Natural killer cell treated with Interleukin-12 subunit alpha and Interleukin-12 subunit beta and Interleukin-15 and Interleukin-18, amount 100 ng/mL, for 72 hours (primary cell): Measurements from ENCODE around the gene TSPAN9. TPM values are rescaled to one million over a fixed set of nuclear protein-coding genes. Genes with fewer than 3 reads are reported as not detected.

Source experiments
- ATAC-seq, 2 donors: fragments of 150-1000 bp; cut with Tn5 transposase in 1 of 2; sonication (Bioruptor Pico), chemical (Tn5 transposase) in 1 of 2; 2 replicates each; pipeline ENCODE4 v1.10.0; 2021
- DNase-seq: peaks from one replicate; pipeline ENCODE4 v3.0.0; 2022; ENCODE audit warnings: low spot score
- H3K27ac Mint-ChIP-seq, 2 donors: 1 replicate in 1 of 2; 2 replicates in 1 of 2; pipeline ENCODE4 v1.8.0; 2022; ENCODE audit warnings: mixed read lengths in 2 of 2, mild to moderate bottlenecking in 1 of 2, moderate library complexity in 1 of 2
- H3K27me3 Mint-ChIP-seq, 2 donors: 1 replicate in 1 of 2; 2 replicates in 1 of 2; pipeline ENCODE4 v1.8.0; 2022; ENCODE audit warnings: mixed read lengths in 2 of 2
- H3K36me3 Mint-ChIP-seq: one replicate; pipeline ENCODE4 v1.8.0; 2022; ENCODE audit warnings: mixed read lengths
- H3K4me1 Mint-ChIP-seq, 2 donors: 1 replicate in 1 of 2; 2 replicates in 1 of 2; pipeline ENCODE4 v1.8.0; 2022; ENCODE audit warnings: low read depth in 2 of 2, mixed read lengths in 2 of 2, mild to moderate bottlenecking in 1 of 2
- H3K4me3 Mint-ChIP-seq: one replicate; pipeline ENCODE4 v1.8.0; 2022; ENCODE audit warnings: mixed read lengths
- H3K9me3 Mint-ChIP-seq: 2 replicates; pipeline ENCODE4 v1.8.0; 2022; ENCODE audit warnings: mixed read lengths
- total RNA-seq, 2 donors: library from RNA; stranded (reverse); gene quantifications; one replicate each; pipeline ENCODE4 v1.2.3, GENCODE V29; 2022

The TSPAN9 gene
- total RNA-seq, 2 donors from 2014 or later = 0.10 TPM; not detected in 1

DNA sequence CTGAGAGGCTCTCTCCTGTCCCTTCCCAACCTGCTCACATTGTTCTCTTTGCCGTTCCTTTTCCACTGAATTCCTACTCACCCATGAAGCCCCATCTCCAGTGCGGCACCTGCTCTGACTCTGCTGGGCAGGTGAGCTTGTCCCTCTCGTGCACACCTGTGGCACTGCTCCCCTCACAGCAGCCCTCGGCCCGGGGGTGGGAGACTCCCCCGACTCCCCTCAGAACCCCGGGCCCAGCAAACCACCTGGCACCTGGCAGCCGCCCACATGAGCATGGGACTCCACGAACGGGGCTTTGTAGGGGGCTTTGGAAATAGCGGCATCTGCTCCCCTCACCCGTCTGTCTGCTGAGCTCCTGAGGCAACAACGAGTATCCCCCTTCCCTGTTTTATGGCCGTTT, 251.4 kb downstream of the TSPAN9 start:
- ATAC-seq = no peak

DNA sequence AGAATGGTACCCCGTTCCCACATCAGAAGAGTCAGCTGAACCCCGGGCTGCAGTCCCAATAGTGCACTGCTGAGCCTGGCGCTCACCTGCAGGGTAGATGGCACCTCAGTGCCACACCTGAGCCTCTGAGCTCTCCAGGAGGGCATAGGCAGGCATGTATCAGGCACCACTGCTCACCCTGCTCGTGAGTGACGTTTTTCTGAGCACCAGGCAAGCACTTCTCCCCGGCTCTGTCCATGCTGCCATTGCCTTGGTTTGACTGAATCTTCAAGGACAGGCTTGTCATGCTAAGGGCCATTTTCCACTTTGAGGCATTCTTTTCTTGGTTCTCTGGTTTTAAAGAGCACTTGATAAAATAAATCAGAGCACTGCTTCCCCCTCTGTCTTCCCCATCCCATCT, 252.2 kb downstream of the TSPAN9 start:
- no peaks in the 10 kb centered on the region for H3K4me1 Mint-ChIP-seq
- H3K27ac Mint-ChIP-seq = no peak overlapping the region
- no peak overlapping the region for H3K4me3 Mint-ChIP-seq
- peaks cover 5 to 15% of the 10 kb centered on the region in 2 donors for H3K27me3 Mint-ChIP-seq
- ATAC-seq (no peak), DNase-seq (no peak)
- H3K9me3 Mint-ChIP-seq = no peaks in the 10 kb centered on the region
- H3K36me3 Mint-ChIP-seq = no peaks in the 10 kb centered on the region

More for the DNA sequence above, 251.4 kb downstream of the TSPAN9 start:
- Mint-ChIP-seq H3K4me3 (no peak overlapping the region), H3K27ac (no peak overlapping the region), H3K36me3 (no peaks in the 10 kb centered on the region), H3K4me1 (no peaks in the 10 kb centered on the region), H3K27me3 (peaks cover 5 to 15% of the 10 kb centered on the region in 2 donors), H3K9me3 (no peaks in the 10 kb centered on the region)
- no peak for DNase-seq

- Mint-ChIP-seq H3K4me1 (no peaks in the 10 kb centered on the region), H3K27me3 (peaks cover 12 to 29% of the 10 kb centered on the region in 2 donors), H3K27ac (no peak overlapping the region), H3K4me3 (no peak overlapping the region), H3K9me3 (no peaks in the 10 kb centered on the region), H3K36me3 (no peaks in the 10 kb centered on the region)
- ATAC-seq (no peak), DNase-seq (no peak)
Measured at GRCh38 chr12:3330976-3331510, 253.9 kb downstream of the TSPAN9 start.

DNA sequence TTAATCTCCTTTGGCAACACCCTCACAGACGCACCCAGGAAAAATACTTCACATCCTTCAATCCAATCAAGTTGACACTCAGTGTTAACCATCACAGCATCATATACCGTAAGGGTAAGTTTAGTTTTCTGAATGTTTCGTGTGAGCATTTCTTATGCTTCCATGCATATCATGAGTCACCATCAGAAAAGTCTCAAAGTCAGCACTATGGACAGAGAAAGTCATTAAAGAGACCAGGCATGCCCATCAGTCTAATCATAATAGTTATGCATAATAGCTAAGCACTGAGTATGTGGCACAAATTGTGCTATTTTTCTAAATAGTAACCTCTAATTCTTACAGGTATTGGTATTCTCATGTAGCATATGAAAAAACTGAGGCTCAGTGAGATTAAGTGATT, 255.0 kb downstream of the TSPAN9 start:
- Mint-ChIP-seq H3K27ac (no peak overlapping the region), H3K27me3 (peaks cover 12 to 29% of the 10 kb centered on the region in 2 donors), H3K9me3 (no peaks in the 10 kb centered on the region), H3K4me1 (no peaks in the 10 kb centered on the region), H3K4me3 (no peak overlapping the region), H3K36me3 (no peaks in the 10 kb centered on the region)
- DNase-seq (no peak), ATAC-seq (no peak)

DNA sequence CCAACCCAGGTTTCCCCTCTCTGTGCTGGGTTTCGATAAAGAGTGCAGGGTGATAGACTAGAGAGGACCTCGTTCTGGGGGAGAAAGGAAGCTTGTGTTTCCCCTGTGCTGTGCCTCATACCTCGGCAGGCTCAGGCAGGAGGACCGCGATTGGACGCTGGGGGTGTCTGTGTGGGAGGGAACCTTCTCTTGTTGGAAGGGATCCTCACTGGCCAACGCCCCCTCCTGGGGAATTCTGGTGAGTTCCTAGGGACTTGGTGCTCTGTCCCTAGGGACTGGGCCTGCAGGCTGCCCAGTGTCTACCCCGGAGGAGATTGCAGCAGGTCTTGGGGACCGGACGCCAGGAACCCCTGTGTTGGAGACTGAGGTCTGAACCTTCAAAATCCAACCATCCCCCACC, 256.4 kb downstream of the TSPAN9 start:
- peaks cover 12 to 29% of the 10 kb centered on the region in 2 donors for H3K27me3 Mint-ChIP-seq
- no peaks in the 10 kb centered on the region for H3K36me3 Mint-ChIP-seq

DNA sequence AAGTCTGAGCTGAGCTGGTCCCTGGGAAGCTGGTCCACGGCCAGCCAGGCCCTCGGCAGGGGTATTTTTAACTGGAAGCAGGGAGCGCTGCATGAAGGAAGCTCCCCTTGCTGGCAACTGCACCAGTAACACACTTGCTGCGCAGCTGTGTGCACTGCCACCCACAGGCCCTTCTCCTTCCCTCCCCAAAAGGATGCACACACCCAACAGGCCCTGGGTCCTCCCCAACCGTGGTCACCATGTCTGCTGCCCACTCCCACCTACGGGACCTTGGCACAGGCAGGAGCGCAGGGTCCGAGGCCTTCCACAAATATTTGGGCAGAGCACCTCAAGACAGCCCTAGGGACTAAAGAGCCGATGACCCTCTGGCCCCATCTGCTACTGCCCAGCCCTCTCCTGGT, 256.8 kb downstream of the TSPAN9 start:
- Mint-ChIP-seq H3K4me1 (no peaks in the 10 kb centered on the region), H3K36me3 (no peaks in the 10 kb centered on the region), H3K27ac (no peak overlapping the region), H3K9me3 (no peaks in the 10 kb centered on the region), H3K4me3 (no peak overlapping the region), H3K27me3 (peaks cover 12 to 29% of the 10 kb centered on the region in 2 donors)
- ATAC-seq = peak in 1 of 2 donors; percentile 29
- DNase-seq = no peak

More for the DNA sequence above, 256.4 kb downstream of the TSPAN9 start:
- Mint-ChIP-seq H3K9me3 (no peaks in the 10 kb centered on the region), H3K27ac (no peak overlapping the region), H3K4me1 (no peaks in the 10 kb centered on the region), H3K4me3 (no peak overlapping the region)
- ATAC-seq (no peak), DNase-seq (no peak)

DNA sequence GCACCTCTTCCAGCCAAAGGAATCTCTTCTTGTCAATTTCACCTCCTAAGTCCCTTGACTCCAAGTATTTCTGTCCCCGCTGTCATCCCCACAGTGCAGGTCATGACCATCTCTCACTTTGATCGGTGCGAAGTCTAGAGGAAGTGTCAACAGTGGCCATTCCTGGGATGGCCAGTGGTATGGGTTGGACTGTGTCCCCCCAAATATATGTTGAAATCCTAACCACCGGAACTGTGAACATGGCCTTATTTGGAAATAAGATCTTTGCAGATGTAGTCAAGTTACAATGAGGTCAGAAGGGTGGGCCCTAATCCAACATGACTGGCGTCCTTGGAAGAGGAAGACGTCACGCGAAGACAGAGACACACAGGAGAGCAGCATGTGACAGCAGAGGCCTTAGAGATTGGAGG, 257.9 kb downstream of the TSPAN9 start:
- Mint-ChIP-seq H3K27ac (no peak overlapping the region), H3K4me3 (no peak overlapping the region), H3K4me1 (no peaks in the 10 kb centered on the region), H3K36me3 (no peaks in the 10 kb centered on the region), H3K27me3 (peaks cover 7 to 21% of the 10 kb centered on the region in 2 donors), H3K9me3 (no peaks in the 10 kb centered on the region)
- ATAC-seq (no peak), DNase-seq (no peak)

Other genes starting within 250 kb of the TSPAN9 start
- gene NRIP2, start 242.3 kb upstream of the TSPAN9 start, total RNA-seq = not detected
- gene TEX52, start 220.3 kb upstream of the TSPAN9 start, total RNA-seq = not detected
- gene FOXM1, start 200.2 kb upstream of the TSPAN9 start, total RNA-seq = 100 to 1,000 TPM in 1 of 2 donors, 10 to 100 TPM in 1; 48.9 to 155 TPM
- gene RHNO1, start 200.2 kb upstream of the TSPAN9 start, total RNA-seq = 10 to 100 TPM; 20.5 to 23.5 TPM
- 10 to 100 TPM in 1 of 2 donors, 1 to 10 TPM in 1; 9.0 to 10.7 TPM for gene TULP3, start 186.5 kb upstream of the TSPAN9 start, total RNA-seq
- under 1 TPM in 1 of 2 donors, not detected in 1; 0.33 TPM for gene TEAD4, start 118.0 kb upstream of the TSPAN9 start, total RNA-seq